ENCODE results near the gene GPR161.

The GPR161 gene

DNA sequence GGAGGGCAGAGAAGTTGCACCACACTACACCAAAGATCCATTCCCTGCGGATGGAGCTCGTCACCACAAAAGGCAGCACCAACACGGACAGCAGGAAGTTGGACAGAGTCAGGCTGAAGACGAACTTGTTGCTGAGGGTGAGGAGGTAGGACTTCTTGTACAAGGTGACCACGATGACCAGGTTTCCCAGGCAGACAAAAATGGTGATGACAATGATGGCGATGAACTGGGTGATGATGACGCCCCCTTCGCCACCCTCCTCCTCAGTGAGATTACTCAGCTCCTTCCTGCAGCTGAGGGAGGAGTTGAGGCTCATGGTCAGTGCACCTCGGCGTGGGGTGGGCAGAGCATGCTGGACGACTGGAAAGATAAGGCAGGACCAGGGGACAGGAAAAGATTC is 32.2 kb downstream of the GPR161 start:
- DNase-seq: no peak

DNA sequence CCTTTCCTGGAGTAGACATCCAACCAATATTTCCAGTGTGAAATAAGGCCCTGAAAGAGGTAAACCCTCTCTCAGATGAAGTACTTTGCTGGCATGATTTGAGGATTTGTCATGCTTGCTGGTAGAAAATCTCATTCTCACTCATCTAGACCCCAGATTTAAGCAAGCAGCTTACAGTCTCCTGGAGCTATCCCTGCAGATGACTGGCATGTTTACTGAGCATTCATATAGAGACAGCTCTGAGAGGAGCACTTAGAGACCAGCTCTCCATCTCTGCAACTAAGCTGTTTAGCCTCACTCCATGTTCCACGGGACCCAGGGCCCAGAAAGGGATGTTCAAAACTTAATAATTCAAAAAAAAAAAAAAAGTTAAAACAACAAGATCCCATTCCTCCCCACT is 34.2 kb downstream of the GPR161 start:
- no peak for DNase-seq

DNA sequence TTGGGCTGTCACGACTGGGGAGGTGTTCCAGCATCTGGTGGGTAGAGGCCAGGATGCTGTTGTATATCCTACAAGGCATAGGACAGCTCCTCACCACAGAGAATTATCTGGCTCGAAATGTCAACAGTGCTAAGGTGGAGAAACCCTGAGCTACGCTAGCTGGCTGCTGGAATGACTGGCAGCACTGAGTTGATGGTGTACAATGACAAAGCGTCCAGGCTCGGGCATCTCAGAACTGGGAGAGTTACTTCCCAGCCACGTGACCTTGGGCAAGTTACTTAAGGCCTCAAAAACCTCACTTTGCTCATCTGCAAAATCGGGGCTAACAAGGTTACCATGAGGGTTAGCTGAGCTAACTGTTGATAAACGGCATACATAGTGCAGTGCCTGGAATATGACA is 35.4 kb downstream of the GPR161 start:
- DNase-seq: no peak

DNA sequence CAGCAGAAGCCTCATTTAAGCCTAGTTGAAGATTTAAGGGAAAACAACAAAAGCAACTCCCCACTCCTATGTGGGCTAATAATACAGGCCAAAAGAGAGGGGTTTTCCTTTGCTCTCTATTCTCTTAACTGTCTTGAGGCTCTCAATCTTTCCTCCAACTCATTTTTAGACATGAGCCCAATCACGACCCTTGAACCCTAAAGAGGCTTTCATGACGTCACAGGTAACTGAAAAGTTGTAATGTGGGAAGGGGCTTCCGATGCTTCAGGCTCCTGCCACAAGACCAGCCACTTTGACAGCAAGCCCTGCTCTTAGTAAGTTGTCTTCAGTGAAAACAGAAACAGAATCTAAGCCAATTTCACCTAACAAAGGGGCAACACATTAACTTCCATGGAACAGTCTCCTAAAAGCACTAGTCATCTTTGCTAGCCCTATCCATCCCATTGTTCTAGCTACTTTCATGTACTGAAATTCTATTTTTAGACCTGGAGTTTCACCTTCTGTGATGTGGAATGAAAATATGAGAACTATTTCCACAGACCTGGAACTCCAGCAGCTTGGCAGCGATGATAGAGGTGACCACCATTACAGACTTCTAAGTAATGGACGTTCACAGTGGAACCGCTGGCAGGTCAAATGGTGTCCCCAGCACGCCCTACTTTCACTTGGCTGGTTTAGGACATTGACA is 36.3 kb downstream of the GPR161 start:
- DNase-seq: no peak

DNA sequence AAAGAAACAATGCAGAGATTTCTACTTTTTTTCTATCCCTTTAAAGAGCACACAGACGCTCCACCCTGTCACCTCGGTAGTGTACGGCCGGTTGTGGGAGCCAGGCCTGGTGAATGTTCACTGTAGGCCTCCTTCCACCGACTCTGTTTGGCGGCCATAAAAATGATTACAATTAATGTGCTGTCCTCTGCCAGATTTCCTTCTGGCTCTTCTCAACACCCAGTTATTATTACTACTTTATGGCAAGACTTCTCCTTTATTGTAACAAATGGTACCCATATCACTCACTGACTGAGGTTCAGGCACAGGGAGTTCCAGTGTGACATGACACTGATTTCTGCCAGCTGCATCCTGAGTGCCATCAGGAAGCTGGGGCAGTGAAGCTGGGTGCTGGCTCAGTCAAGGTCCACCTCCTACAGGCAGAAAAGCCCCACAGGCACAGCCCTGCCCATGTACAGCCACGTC is 37.4 kb downstream of the GPR161 start:
- DNase-seq: no peak

DNA sequence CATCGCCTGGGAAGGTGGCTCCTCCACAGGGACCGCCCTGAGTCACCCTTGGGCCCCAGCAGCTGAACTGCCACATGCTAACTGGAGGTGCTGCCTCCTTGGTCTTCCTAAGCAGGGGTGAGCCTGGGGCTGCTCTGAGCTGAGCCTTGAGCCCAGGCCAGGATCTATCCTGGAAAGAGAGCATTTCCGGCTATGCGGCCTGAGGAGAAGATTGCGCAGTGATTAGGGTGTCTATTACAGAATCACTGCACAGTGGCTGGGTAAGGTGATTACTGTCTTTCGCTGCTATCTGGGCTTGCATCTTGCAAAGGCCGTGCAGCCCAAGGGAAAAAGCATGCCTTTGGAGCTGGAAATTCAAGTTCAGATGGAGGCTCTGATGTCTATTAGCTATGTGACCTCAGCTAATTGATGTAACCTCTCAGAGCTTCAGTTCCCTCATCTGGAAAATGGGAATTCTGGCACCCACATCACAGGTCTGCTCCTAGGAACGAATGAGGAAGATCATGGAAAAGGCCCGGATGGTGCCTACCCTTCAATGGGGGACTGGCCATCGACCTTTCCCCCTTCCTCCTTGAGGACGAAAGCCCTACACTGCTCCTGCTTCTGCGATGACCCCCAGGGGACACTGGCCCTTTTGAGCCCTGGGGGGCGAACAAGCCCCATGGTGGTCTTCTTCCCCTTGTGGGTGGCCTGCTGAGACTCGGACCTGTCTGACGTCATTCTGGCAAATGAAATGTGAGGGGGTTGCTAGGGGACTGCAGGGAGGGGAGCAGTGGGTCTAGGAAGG is 38.0 kb downstream of the GPR161 start:
- DNase-seq: no peak

DNA sequence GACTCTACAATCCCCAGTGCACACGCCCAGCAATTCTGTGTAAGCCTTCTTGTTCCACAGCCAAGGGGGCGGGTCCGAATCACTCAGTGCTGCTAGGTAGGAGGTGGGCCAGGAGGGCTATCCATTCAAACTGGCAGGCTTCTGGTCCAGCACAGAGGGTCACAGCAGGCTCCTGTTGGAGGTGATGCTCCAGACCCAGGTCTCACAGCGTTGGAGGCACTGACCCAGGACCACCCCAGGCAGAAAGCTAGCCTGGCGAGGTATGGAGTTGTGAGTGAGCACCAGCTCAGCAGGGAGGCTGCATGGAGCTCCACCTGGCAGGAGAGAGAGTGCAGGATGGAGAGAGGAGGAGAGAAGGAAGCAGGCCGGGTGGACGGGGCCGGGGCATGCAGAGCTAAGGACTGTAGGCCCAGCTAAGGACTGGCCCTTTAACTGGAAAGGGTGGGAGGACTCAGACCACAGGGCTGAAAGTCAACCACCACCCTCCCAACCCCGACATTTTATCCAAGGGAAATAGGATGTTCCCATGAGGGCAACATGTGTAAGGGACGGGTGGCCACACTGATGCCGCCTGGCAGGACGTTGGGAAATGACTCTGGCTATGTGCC is 38.7 kb downstream of the GPR161 start:
- DNase-seq: no peak

DNA sequence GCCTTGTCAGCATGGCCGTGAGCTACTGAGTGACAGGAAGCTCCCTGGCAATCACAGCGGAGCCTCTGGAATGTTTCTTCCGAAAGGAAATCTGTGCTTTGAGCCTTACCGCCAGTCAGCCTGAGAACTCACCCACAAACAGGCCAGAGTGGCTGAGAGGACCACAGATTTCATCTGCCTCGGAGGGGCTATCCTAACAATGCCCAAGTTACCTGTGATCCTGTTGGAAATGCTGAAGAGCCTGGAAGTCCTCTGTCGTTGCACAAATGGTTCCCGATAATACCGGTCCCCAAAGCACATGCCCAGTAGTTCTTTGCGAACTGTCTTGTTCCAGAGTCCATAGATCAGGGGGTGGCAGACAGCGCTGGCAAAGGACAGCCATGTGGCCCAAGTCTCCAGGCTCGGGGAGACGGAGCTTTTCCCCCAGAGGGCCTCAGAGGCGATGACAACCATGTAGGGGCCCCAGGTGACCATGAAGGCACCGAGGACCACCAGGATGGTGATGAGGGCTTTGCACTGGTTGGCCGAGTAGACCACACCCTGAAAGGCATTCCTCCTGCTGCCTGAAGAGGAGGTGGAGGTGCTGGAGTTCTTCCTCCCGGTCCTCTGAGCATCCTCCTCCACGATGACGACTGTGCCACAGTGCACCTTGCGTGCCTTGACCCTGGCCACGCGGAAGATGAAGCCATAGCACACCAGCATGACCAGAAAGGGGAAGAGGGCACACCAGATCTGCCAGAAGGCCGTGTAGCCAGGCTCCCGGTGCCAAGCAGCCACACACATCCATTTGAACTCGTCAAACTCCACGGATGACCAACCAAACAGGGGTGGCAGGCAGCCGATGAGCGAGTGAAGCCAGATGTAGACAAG is 40.2 kb downstream of the GPR161 start:
- DNase-seq: no peak

DNA sequence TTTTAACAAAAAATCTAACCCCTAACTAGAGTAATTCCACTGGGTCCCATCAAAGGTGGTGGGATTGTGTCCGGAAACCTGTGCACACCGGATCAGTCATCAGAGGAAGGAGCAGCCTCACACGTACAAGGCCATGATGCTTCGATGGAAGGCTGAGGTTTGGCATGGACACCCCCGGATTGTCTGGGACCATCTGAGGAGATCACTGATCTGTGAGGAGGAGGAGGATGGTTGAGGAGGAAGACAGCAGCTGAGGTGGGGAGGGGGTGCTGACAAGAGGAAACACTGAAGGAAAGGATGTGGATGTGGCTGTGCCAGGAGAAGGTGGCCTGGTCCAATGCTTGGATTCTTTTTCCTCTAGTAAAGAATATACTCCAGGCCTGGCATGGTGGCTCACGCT is 41.3 kb downstream of the GPR161 start:
- DNase-seq: no peak

DNA sequence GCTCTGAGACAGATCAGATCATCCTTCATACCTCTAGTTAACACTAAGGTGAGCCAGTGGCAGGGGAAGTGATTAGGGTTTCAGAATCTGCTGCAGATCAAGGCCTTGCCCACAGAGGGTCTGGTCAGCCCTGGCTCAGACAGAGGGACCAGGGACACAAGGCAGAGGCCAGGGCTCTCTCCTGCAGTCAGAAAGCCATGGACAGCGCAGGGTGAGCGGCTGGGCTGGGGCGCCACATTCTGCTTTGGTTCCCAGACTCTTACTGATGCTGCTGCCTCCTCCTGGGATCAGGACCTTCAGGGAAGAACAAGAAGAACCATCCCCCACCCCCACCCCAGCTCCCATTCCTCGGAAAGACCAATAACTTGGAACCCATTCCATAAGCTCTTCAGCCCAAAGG is 43.1 kb downstream of the GPR161 start:
- DNase-seq: no peak

DNA sequence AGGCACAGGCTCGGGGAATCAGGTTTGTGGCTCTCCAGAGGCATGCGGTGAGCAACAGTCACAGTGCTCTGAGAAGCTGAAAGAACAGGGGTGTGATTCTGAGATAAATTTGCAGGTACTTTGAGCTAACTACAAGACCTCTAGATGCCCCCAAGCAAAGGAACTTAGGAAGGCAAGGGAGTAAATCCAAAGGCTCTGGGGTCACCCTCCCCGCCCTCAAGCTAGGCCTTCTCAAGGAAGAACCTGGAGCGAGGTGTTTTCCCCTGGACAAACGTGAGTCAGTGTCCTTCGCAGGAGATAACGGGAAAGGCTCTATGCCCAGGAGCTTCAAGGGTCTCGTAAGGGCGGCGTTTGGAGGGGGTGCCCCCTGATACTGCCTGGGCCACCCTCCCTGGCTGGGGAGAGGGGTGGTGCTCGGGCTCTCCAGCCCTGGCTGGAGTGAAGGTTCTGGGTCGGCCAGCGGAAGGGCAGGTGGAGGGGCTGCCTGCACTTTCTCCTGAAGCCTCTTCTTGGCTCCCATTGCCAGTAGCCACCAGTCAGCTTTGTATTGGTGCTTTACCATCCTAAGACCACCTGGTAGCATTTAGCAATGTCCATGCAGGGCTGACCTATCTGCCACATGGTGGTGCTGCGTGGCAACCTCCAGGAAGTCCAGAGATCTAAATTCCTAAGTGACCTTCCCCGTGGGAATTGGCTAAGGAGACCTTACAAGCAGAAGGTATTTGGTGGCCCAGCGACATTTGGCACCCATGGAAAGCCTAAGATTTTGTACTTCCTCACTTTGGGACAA is 44.0 kb downstream of the GPR161 start:
- no peak for DNase-seq

DNA sequence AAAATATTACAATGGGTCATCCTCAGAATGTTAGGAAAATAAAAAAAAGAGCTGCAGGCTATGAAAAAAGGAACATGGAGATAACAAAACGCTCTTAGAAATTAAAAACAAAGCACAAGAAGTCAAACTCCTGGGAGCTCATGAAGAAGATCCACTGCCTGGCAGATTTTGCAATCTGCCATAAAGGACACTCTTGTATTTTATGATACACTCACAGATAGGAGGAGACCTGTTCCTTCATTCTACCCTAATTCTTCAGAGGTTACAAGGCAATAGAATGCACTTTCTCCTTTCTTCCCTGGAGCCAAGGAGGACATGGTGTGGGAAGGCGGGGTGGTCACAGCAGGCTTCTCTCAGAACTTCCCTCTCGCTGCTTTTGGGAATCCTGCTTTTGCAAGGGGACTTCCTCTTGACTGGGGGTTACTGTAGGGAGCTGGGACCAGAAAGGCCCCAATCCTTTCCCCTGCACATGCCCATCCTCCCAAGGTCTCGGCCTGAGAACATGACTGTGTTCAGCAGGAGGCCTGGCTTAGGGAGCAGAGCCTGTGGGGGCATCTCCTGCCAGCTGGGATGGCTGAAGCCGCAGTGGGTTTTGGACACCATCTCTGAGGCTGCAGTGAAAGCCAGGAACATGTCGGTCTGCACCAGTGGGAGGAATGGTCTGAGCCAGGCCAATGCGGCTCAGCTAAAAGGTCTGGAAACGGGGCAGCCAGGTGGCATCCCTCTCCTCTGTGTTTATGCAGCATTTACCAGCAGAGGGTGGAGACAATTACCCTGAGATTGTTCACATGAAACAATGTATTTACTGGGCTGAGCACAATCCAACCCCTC is 44.8 kb downstream of the GPR161 start:
- DNase-seq: no peak

DNA sequence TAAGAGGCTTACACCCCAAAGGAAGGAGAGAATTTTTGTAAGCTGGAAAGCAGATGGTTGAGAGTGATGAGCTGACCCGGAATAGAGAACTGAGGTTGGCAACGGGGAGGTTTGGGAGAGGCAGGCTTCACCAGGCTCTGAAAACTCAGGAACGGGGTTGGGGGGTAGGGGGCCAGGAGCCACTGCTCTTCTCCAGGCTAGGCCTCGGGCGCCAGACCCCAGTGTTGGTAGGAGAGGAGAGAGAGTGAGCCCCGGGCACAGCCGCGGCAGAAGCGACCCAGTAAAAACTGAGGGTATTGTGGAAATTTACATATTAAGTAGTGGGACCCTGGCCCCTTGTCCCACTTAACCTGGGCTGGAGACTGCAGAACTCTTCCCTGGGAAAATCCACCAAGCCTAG is 45.7 kb downstream of the GPR161 start:
- DNase-seq: no peak

DNA sequence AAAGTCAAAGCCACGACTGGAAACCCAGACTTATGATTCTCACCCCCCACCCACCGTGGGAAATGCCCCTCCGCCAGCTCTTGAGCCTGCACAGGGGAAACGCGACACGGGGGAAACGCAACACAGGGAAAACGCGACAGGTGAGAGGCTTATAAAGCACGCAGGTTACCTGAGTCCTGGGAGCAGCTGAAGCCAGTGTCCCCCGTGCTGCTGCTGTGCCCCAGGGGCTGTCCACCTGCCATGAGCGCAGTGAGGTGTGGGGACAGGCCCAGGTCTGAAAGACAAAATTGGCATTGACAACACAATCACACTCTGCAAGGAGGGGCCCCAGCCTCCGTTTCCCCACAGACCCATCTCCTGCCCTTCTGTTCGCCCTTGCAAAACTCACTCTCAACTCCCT is 46.3 kb downstream of the GPR161 start:
- DNase-seq: no peak

DNA sequence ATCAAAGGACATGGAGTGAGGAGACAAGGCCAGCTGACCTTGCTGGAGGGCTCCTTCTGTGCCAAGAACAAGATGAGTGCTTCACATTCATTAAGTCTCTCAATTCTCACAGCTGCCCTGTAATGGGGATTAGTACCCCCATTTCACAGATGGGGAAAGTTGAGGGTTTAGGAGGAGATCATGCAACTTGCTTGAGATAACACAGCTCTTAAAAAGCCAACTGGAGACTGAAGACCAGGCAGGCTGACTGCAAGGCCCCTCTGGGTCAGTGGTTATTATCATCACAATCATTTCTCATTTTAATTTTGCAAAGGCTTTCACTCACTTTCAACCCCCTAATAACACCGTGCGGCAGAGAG is 46.8 kb downstream of the GPR161 start:
- no peak for DNase-seq

DNA sequence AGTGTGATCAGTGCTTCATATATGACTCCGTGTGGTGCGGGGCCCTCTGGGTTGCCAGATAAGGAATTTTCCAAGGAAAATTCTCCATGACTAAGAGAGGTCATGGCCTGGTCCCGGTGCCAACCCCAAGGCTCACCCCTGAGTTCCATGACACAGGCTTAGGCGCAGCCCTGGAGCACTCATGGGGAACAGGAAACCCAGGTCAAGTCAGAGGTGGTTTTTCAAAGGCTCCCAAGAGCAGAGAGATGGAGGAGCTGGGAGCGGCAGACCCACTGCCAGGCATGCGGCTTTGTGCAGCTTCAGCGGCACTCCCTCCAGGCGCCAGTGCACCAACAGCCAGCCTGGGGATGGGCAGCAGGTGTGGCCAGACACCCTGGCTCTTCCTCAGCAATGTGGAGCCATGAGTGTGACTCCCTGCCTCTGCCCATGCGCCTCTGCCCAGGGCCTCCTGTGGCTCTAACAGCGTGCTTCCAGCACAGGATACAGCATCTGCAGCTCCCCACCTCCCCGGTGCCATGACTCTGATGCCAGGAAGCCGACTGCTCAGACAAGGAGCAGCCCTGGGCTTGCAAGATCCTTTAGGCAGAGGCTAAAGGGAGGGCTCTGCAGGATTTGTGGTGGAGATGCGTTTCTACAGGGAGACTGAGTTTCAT is 47.3 kb downstream of the GPR161 start:
- no peak for DNase-seq

DNA sequence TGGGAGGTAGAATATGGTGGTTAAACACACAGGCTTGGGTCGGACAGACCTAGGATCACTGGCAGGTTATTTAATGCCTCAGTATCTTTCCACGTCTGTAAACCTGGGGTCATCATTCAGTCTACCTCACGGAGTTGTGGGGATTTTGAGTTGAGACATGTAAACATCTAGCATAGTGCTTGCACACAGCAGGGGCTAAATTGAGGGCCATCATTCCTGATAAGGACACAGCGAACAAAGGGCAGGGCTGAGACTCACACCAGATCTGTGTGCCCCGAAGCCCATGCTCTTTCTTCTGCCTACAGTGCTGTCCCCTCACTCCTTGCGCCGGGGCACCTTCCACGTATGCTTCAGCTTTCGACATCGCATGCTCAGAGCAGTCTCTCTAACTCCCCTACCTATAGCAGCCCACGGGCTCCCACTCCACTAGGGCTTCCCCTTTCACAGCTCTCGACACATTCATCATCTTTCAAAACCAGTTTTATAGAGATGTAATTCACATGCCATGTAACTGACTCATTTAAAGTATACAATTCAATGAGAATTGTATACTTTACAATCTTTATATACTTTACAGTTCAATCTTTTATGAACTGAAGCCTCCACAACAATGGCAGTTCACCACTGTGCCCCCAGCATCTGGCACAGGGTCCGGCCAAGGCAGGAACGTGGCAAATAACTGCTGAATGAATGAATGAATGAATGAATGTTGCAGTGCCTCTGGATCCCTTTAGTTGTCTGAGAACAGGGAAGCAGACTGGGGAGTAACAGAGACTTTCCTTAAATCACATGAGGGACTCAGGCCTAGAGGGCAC is 48.0 kb downstream of the GPR161 start:
- DNase-seq: no peak

DNA sequence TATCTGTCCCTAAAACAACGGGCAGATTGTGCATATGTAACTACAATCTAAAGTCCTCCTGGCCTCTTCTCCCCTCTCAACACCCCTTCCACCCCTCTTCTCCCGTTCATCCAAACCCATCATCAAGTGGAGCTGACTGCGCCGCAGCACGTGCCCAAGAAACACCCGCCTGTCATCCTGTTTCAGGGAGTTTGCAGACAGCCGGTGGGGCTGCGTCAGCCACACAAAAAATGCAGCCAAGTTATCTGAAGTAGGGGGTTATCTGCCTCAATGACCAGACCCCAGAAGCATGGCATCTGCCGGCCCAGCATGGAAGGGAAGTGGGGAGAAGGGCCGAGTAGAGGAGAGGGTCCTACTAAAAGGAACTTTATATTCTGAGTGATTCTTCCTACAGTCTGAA is 49.0 kb downstream of the GPR161 start:
- DNase-seq: no peak

DNA sequence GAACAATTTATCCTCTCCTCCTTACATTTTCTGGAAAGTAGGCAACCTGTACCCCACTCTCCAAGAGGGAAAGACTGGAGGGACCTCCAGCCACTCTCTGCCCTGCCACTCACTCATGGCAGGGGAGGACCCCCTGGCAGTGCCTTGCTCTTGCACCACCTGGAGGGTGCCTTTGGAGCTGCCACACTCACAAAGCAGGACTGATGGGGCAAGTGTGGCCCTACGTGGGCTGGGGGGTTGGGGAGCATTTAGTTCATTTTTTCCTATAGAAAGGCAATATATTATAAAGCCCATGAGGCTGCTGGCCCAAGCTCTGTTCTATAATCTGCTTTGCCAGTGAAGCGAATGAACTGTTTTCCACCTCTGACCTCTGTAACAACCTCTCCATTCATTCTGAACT is 50.3 kb downstream of the GPR161 start:
- DNase-seq: no peak

DNA sequence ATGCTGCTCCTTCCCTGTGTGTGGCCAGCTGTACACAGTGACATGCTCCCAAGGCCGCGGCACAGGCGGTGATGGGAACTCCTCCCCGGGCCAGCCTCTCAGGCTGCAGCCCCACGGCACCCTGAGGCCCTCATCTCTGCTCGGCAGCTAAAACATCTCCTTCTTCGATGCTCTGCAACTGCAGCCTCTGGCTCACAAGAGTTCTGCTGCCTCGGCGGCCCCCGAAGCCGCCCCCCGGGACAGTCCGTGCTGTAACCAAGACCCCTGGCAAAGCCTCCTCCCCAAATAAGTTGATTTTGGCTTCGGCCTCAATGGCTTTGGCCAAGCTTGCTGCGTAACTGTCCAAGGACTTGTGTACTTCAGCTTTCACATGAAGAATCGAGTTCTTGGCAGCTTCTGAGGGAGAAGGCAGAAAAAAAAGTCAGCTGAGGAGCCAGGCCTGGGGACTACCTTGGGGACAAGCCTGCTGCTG is 51.3 kb downstream of the GPR161 start:
- DNase-seq: no peak

Measured in activated CD4-positive, CD25-positive, alpha-beta regulatory T cell (primary cell).